ENCODE data around the gene SMIM15. TPM values are rescaled to one million over a fixed set of nuclear protein-coding genes. Genes with fewer than 3 reads are reported as not detected.

SMIM15 gene
- total and polyA plus RNA-seq, 9 donors, result 17.6 to 59.3 (median 42.2) TPM

GRCh38 chr5:61114441-61114840 lies 47.8 kb downstream of the SMIM15 start:
- Histone ChIP-seq H3K4me3 (no peak overlapping the region), H3K4me1 (ENCODE audit: insufficient read depth) (no peaks in the 10 kb centered on the region), H3K27me3 (no peaks in the 10 kb centered on the region), H3K27ac (no peak overlapping the region), H3K9me3 (no peaks in the 10 kb centered on the region), H3K36me3 (no peaks in the 10 kb centered on the region)
- TF ChIP-seq CTCF (IDR thresholded peaks at IDR 0.05), result no peak
- TF ChIP-seq EP300 (IDR thresholded peaks at IDR 0.05), result no peak
- intact Hi-C loops (cut with DNase I), result no loop called here
- WGBS, 3 donors, result 43 to 97% (median 87%) methylated on average over 1 of the region's 1 CpG
- no peak for DNase-seq

Other genes with a start within 250 kb of the SMIM15 start
- gene ERCC8, start 217.4 kb downstream of the SMIM15 start, total RNA-seq, result 10 to 100 TPM in 2 of 7 donors, 1 to 10 TPM in 5; 7.4 to 12.4 (median 8.7) TPM
- 1 to 10 TPM; 6.2 to 7.5 TPM for gene ERCC8, start 217.4 kb downstream of the SMIM15 start, polyA plus RNA-seq
- 10 to 100 TPM; 24.8 to 39.7 (median 30.0) TPM for gene NDUFAF2, start 217.3 kb downstream of the SMIM15 start, total RNA-seq
- gene NDUFAF2, start 217.3 kb downstream of the SMIM15 start, polyA plus RNA-seq, result 10 to 100 TPM; 40.1 to 81.7 TPM
- 10 to 100 TPM in 5 of 7 donors, 1 to 10 TPM in 2; 8.7 to 15.3 (median 13.4) TPM for gene ZSWIM6, start 169.8 kb upstream of the SMIM15 start, total RNA-seq
- 10 to 100 TPM in 1 of 2 donors, 1 to 10 TPM in 1; 4.1 to 10.6 TPM for gene ZSWIM6, start 169.8 kb upstream of the SMIM15 start, polyA plus RNA-seq

All from ovary (tissue), 9 donors.